GM12891 (cell line): ENCODE measurements around the gene CDS2.

Source experiments
- PAX5 ChIP-seq: IDR thresholded peaks from 2 replicates; pipeline ENCODE4 v1.6.1; 2011; ENCODE audit warnings: low read length, moderate library complexity, mild to moderate bottlenecking; ENCODE audit not compliant: insufficient read depth, severe bottlenecking
- POLR2A ChIP-seq: IDR thresholded peaks from 2 replicates; pipeline ENCODE4 v1.6.1; 2011; ENCODE audit warnings: low read depth, low read length, control low read depth
- POLR2AphosphoS5 ChIP-seq: IDR thresholded peaks from 2 replicates; pipeline ENCODE4 v1.6.1; 2011; ENCODE audit warnings: low read depth, low read length, control low read depth
- POU2F2 ChIP-seq: IDR thresholded peaks from 2 replicates; pipeline ENCODE4 v1.6.1; 2011; ENCODE audit warnings: low read depth, mild to moderate bottlenecking, control low read depth, low read length, moderate library complexity
- SPI1 ChIP-seq: IDR thresholded peaks from 2 replicates; pipeline ENCODE4 v1.6.1; 2011; ENCODE audit warnings: low read depth, low read length, control low read depth
- TAF1 ChIP-seq: IDR thresholded peaks from 2 replicates; pipeline ENCODE4 v1.6.1; 2011; ENCODE audit warnings: low read depth, low read length, control low read depth

GRCh38 chr20:5120185-5120476, 6.7 kb upstream of the CDS2 start:
- TF ChIP-seq PAX5 (no peak), POLR2A (peak; percentile 69; the same call in 1 of the 2 replicates), TAF1 (no peak), POLR2AphosphoS5 (no peak; the same call in 1 of the 2 replicates), POU2F2 (no peak), SPI1 (no peak)
